ENCODE data around the gene CS. TPM values are rescaled to one million over a fixed set of nuclear protein-coding genes. Genes with fewer than 3 reads are reported as not detected.

CS gene
- total RNA-seq, 1 experiment from 2014 or later, result 250 TPM

GRCh38 chr12:56297400-56297799, 2.7 kb downstream of the CS start:
- no peaks in the 10 kb centered on the region for H3K27me3 Mint-ChIP-seq (ENCODE audit: low read depth)
- no peak for DNase-seq
- Histone ChIP-seq H3K14ac (ENCODE audit: insufficient read depth, low read length) (no peak overlapping the region), H3K18ac (ENCODE audit: insufficient read length, low read depth, low read length) (no peak overlapping the region), H3K27ac (ENCODE audit: insufficient read length, low read depth, low read length) (no peak overlapping the region), H4K91ac (ENCODE audit: insufficient read length, low read depth, low read length) (no peak overlapping the region), H4K8ac (replicated peaks; ENCODE audit: insufficient read length, low read depth, low read length) (no peak overlapping the region), H2BK15ac (ENCODE audit: low read depth, low read length) (no peak overlapping the region), H3K4me2 (ENCODE audit: insufficient read depth, insufficient read length, low read length) (no peak overlapping the region), H3K27me3 (ENCODE audit: insufficient read depth, low read length) (no peaks in the 10 kb centered on the region), H2BK12ac (ENCODE audit: insufficient read length, low read depth, low read length) (no peak overlapping the region), H3K9ac (ENCODE audit: extremely low read depth, insufficient read length, low read length) (no peak overlapping the region), H2BK20ac (ENCODE audit: low read depth, low read length, poor library complexity, severe bottlenecking) (no peak overlapping the region), H2BK5ac (ENCODE audit: insufficient read length, low read length) (no peak overlapping the region), H3K4ac (ENCODE audit: low read depth, low read length) (no peak overlapping the region), H3K23me2 (ENCODE audit: insufficient read length, low read depth, low read length, poor library complexity, severe bottlenecking) (peaks cover 11% of the 10 kb centered on the region), H3K56ac (ENCODE audit: insufficient read length, low read depth, low read length) (no peak overlapping the region), H2AK5ac (ENCODE audit: insufficient read length, low read length) (no peak overlapping the region), H4K20me1 (ENCODE audit: control insufficient read depth, insufficient read depth, insufficient read length) (no peaks in the 10 kb centered on the region), H3K79me1 (ENCODE audit: insufficient read depth, low read depth, low read length, poor library complexity, severe bottlenecking) (peaks cover 15% of the 10 kb centered on the region), H3K9me3 (ENCODE audit: control insufficient read depth, low read depth, low read length) (no peaks in the 10 kb centered on the region), H2BK120ac (ENCODE audit: low read depth, low read length, poor library complexity, severe bottlenecking) (no peak overlapping the region), H3K79me2 (ENCODE audit: insufficient read depth, low read length) (peaks cover 19% of the 10 kb centered on the region; the same call in 1 of the 2 replicates), H2AFZ (ENCODE audit: low read length) (no peak overlapping the region), H3K23ac (ENCODE audit: insufficient read length, low read depth, low read length) (no peak overlapping the region), H3T11ph (ENCODE audit: low read length) (no peak overlapping the region), H3K4me1 (ENCODE audit: insufficient read depth, low read length) (no peaks in the 10 kb centered on the region; the same call in 1 of the 2 replicates), H4K5ac (ENCODE audit: insufficient read length, low read depth, low read length) (no peak overlapping the region)
- peak overlapping the region in 1 of 3 experiments; percentile 70; a peak in 1 of 7 replicates for H3K27ac Mint-ChIP-seq
- no peak for TF ChIP-seq CTCF (conservative IDR thresholded peaks at IDR 0.05)
- no peaks in the 10 kb centered on the region for H3K9me3 Mint-ChIP-seq
- peaks cover 15 to 19% of the 10 kb centered on the region in 2 experiments for H3K4me1 Mint-ChIP-seq
- WGBS (ENCODE audit: extremely low coverage, insufficient read length, low lambda C conversion rate), result no CpG with 5 or more reads among the region's 8 CpGs
- peaks cover 4 to 44% (median 14%) of the 10 kb centered on the region in 3 experiments; a peak in 6 of 7 replicates for H3K36me3 Mint-ChIP-seq (ENCODE audit: insufficient read depth in 1 of 3, low read depth in 3 of 3)
- no peak overlapping the region for H3K4me3 Mint-ChIP-seq

Measured in H9 (cell line).